DND-41 (cell line): ENCODE data around the gene KRT2.

Experiments used
- CTCF ChIP-seq: IDR thresholded peaks from 2 replicates; pipeline ENCODE4 v1.5.1; 2012; ENCODE audit warnings: borderline replicate concordance, low read length, moderate library complexity, mild to moderate bottlenecking; ENCODE audit not compliant: poor library complexity, severe bottlenecking; ENCODE audit errors: extremely low read depth
- EZH2 ChIP-seq: IDR thresholded peaks from 3 replicates; pipeline ENCODE4 v1.6.1; 2012; ENCODE audit warnings: borderline replicate concordance, low read depth, mild to moderate bottlenecking, moderate library complexity, low read length, inconsistent platforms; ENCODE audit not compliant: severe bottlenecking

DNA sequence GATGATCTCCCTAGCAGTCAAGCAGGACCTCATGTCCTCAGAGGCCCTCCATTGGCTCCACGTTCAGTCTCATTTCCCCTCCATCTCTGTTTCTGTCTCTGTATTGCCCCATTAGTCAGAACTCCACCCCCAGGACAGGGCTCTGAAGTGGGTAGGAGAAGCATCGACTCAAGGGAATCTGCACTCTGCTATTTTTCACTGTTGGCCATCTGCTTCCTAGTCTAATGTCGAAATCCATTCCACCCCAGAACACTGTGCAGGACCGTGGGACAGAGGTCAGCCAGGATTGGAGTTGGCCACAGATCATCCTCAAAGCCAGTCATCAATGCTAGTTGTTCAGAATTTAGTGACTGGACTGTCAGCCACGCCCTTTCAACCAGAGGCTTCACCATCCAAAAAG, 41.2 kb upstream of the KRT2 start:
- TF ChIP-seq CTCF (no peak), EZH2 (no peak)
